ENCODE measurements around the gene CDH13. TPM values are rescaled to one million over a fixed set of nuclear protein-coding genes. Genes with fewer than 3 reads are reported as not detected.
A peak's percentile ranks its signal among the peaks of the same experiment; 100 is the strongest.

The CDH13 gene
- total RNA-seq = not detected

DNA sequence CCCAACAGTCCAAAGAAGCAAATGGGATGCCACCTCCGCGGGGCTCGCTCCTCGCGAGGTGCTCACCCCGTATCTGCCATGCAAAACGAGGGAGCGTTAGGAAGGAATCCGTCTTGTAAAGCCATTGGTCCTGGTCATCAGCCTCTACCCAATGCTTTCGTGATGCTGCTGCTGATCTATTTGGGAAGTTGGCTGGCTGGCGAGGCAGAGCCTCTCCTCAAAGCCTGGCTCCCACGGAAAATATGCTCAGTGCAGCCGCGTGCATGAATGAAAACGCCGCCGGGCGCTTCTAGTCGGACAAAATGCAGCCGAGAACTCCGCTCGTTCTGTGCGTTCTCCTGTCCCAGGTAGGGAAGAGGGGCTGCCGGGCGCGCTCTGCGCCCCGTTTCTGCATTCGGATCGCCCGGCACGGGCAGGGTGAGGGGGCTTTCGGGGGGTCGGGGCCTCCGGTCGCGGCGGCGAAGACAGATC is at the start of gene CDH13:
CDH13 (plus strand) TSS at position 179 of the 471 bp plus-strand sequence.
- DNase-seq = no peak
- Mint-ChIP-seq H3K9me3 (no peaks in the 10 kb centered on the region), H3K36me3 (ENCODE audit: insufficient read depth) (no peaks in the 10 kb centered on the region), H3K27me3 (ENCODE audit: low read depth) (peaks cover 62% of the 10 kb centered on the region), H3K4me3 (peak within 1 kb of the TSS; percentile 25), H3K4me1 (ENCODE audit: low read depth) (peaks cover 4% of the 10 kb centered on the region)
- ATAC-seq = peak in 1 of 2 donors; percentile 21

DNA sequence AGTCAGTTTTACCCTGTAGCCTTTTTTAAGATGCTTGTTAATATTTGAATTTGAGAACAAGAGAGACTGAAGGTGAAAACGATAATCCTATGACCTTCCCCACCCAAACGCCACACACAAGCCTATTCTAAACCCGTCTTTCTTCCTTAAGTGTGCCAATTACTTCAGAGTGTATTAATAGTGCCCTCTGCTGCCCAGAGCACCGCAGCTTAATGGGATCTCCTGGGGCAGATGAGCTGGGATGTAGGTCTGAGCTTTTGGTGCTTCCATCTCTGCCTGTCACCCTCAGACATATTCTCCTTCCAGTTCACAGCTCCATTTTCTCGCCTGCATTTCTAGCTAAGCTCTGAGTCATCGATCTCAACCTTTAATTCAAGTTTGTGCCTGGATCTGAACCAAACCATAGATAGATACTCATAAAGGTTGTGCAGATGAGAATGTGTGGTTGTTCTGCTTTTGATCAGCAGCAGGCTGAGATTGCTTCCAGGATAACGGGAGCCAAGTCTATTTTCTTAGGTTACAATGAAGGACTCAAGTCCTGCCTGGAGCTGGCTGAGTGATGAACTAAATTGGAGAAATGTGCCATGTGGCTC is 46.4 kb upstream of the CDH13 start:
- no peak for ATAC-seq
- H3K4me1 Mint-ChIP-seq (ENCODE audit: low read depth) = no peaks in the 10 kb centered on the region
- H3K4me3 Mint-ChIP-seq = no peak overlapping the region
- no peaks in the 10 kb centered on the region for H3K27me3 Mint-ChIP-seq (ENCODE audit: low read depth)
- H3K9me3 Mint-ChIP-seq = no peaks in the 10 kb centered on the region
- DNase-seq = no peak
- no peaks in the 10 kb centered on the region for H3K36me3 Mint-ChIP-seq (ENCODE audit: insufficient read depth)

DNA sequence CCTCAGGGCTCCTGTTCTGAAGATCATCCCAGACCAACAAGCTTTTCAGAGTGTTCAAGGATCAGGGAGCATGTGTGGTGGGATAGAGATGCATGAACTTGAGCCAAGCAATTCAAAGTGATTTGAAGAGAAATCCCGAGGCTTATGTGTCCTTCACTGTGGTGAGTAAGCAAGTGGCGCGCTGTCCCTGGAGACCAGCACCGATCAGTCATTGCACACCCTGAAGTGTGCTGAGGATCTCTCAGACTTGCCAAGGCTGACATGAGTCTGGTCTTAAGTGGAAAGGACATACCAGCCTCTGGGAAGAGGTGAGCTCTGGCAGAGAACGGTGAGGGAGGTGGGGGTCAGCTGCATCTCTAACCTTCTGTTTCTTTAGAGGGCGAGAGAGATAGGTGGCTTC is 43.8 kb upstream of the CDH13 start:
- Mint-ChIP-seq H3K36me3 (ENCODE audit: insufficient read depth) (no peaks in the 10 kb centered on the region), H3K4me3 (no peak overlapping the region), H3K27me3 (ENCODE audit: low read depth) (no peaks in the 10 kb centered on the region), H3K9me3 (no peaks in the 10 kb centered on the region), H3K4me1 (ENCODE audit: low read depth) (no peaks in the 10 kb centered on the region)
- no peak for DNase-seq
- ATAC-seq = no peak

DNA sequence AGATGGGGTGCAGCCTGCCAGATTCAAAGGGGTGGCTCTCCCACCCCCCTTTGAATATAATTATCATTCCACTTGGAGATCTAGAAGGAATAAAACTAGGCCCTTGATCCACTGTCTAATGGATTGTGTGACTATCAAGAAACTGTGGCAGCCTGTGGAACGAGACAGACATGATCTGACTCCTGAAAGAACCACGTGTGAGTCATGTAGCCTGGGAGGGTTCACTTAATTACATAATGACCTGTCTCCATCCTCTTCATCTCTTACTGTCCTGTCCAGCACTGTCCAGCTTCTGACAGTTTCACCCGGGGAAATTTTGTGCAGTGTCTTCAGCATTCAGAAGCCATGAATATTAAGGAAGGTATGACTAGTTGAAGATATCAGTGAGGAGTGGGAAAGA is 43.3 kb upstream of the CDH13 start:
- Mint-ChIP-seq H3K4me3 (no peak overlapping the region), H3K27me3 (ENCODE audit: low read depth) (no peaks in the 10 kb centered on the region), H3K4me1 (ENCODE audit: low read depth) (no peaks in the 10 kb centered on the region), H3K36me3 (ENCODE audit: insufficient read depth) (no peaks in the 10 kb centered on the region), H3K9me3 (no peaks in the 10 kb centered on the region)
- no peak for ATAC-seq
- DNase-seq = no peak

DNA sequence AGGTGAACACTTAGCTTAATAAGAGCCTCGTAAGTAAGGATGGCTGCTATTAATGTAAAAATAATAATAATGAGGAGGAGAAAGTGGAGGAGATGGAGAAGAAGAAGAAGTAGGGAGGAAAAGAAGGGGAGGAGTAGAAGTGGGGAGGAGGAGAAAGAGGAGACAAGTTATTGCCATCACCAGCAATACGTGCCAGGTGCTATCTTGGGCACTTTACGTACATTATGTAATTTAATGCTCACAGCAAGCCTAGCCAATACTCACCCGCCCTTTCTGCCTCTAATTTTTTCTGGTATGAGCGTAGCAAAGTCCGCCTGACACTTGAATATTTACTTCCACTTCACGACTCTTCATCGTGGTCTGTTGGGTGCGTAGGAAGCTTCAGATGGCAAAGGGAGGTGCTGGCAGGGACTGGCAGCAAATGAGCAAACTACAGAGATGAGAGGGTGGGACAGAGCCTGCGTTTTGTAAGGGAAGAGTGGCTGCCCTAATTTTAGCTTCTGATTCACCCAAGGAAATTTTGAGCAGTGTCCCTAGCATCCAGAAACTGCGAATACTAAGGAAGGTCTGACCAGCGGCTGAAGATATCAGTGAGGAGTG is 42.1 kb upstream of the CDH13 start:
- no peak overlapping the region for H3K4me3 Mint-ChIP-seq
- no peak for ATAC-seq
- no peak for DNase-seq
- H3K4me1 Mint-ChIP-seq (ENCODE audit: low read depth) = no peaks in the 10 kb centered on the region
- no peaks in the 10 kb centered on the region for H3K36me3 Mint-ChIP-seq (ENCODE audit: insufficient read depth)
- no peaks in the 10 kb centered on the region for H3K27me3 Mint-ChIP-seq (ENCODE audit: low read depth)
- H3K9me3 Mint-ChIP-seq = no peaks in the 10 kb centered on the region

DNA sequence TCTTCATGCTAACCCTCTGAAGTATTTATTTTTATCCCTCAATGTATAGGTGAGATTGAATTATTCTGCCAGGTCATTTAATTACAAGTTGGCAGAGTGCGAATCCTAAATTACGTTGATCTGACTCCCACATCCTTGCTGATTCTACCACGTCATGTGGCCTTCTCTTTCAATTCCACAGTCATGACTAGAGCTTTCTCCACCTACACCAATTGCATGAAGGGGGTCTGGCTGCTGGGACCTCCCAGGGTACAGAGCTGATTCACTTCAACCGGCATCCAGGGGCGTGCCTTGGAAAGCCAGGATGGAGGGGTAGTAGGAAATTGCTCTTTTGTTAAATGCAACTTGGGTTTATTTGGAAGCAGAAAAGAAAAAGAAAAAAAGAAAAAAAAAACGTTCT is 41.1 kb upstream of the CDH13 start:
- ATAC-seq = no peak
- Mint-ChIP-seq H3K4me3 (no peak overlapping the region), H3K36me3 (ENCODE audit: insufficient read depth) (no peaks in the 10 kb centered on the region), H3K27me3 (ENCODE audit: low read depth) (no peaks in the 10 kb centered on the region), H3K4me1 (ENCODE audit: low read depth) (no peaks in the 10 kb centered on the region), H3K9me3 (no peaks in the 10 kb centered on the region)
- DNase-seq = no peak

DNA sequence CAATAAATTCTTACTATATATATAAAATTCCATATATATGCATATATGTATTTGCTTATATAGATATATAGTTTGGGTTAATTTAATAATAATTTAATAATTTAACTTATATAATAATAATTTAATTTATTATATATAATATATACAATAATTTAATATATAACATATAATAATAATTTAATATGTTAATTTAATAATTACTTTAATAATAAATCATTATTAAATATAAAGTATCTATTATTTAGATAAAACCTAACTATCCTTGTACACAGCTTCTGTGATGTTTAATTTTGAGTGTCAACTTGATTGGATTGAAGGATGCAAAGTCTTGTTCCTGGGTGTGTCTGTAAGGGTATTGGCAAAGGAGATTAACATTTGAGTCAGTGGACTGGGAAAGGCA is 40.6 kb upstream of the CDH13 start:
- no peaks in the 10 kb centered on the region for H3K27me3 Mint-ChIP-seq (ENCODE audit: low read depth)
- no peak for ATAC-seq

DNA sequence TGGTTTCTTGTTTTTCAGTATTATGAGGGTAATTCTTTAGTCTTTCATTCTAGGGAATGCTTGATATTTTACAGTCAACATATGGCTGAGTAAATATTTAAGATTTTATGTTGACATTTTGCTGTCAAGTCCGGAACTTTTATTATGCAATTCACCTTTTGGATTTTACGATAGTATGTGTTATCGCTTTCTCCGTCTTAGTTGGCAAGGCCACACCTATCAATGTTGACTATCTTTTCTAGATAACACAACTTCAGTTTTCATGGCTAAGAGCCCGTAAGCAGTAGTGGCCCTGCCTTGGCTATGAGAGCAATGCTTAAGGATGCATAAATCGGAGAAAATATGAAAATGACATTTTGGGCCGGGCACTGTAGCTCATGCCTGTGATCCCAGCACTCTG is 39.5 kb upstream of the CDH13 start:
- no peaks in the 10 kb centered on the region for H3K27me3 Mint-ChIP-seq (ENCODE audit: low read depth)
- H3K4me3 Mint-ChIP-seq = no peak overlapping the region
- ATAC-seq (no peak), DNase-seq (no peak)
- no peaks in the 10 kb centered on the region for H3K36me3 Mint-ChIP-seq (ENCODE audit: insufficient read depth)
- H3K9me3 Mint-ChIP-seq = no peaks in the 10 kb centered on the region
- H3K4me1 Mint-ChIP-seq (ENCODE audit: low read depth) = no peaks in the 10 kb centered on the region

More for the DNA sequence above, 40.6 kb upstream of the CDH13 start:
- H3K9me3 Mint-ChIP-seq = no peaks in the 10 kb centered on the region
- no peaks in the 10 kb centered on the region for H3K36me3 Mint-ChIP-seq (ENCODE audit: insufficient read depth)
- DNase-seq = no peak
- H3K4me1 Mint-ChIP-seq (ENCODE audit: low read depth) = no peaks in the 10 kb centered on the region
- H3K4me3 Mint-ChIP-seq = no peak overlapping the region

DNA sequence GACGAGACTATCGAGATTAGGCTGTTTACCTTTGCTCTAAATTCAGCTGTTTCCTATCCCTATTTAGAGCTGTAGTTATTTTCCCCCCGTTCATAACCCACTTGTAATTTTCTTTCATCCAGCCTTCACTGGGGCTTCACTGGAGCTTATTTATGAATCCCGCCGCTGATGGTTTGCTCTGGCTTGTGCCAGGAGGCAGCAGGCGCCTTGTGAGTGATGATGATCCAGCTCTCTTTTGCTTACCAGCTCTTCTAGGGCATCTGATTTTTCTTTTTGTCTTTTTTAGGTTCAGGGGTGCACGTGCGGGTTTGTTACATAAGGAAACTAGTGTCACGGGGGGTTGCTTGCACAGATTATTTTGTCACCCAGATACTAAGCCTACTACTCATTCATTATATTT is 37.4 kb upstream of the CDH13 start:
- peaks cover 2% of the 10 kb centered on the region for H3K27me3 Mint-ChIP-seq (ENCODE audit: low read depth)

DNA sequence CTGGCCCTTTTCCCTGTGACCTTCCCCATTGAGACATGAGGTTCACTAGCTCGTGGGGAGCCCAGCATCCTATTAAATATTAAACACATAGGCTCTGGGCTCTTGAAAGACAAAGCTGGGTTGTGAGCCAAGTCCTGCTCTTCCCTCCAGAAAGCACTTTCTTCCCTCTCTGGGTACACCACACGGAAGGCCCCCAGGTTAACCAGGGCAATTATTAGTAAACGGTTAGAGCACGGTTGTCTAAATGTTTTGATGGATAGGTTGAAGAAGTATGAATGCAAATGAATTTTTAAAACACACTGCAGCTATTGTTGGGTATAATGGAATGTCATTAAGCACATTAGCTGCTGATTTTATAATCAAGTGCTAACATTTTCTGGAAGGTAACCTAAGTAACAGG is 32.7 kb upstream of the CDH13 start:
- no peak for ATAC-seq
- Mint-ChIP-seq H3K4me1 (ENCODE audit: low read depth) (no peaks in the 10 kb centered on the region), H3K36me3 (ENCODE audit: insufficient read depth) (no peaks in the 10 kb centered on the region), H3K27me3 (ENCODE audit: low read depth) (peaks cover 9% of the 10 kb centered on the region), H3K9me3 (peaks cover 5% of the 10 kb centered on the region), H3K4me3 (no peak overlapping the region)
- no peak for DNase-seq

More for the DNA sequence above, 37.4 kb upstream of the CDH13 start:
- DNase-seq = no peak
- Mint-ChIP-seq H3K4me1 (ENCODE audit: low read depth) (no peaks in the 10 kb centered on the region), H3K9me3 (no peaks in the 10 kb centered on the region), H3K4me3 (no peak overlapping the region), H3K36me3 (ENCODE audit: insufficient read depth) (no peaks in the 10 kb centered on the region)
- ATAC-seq = no peak

DNA sequence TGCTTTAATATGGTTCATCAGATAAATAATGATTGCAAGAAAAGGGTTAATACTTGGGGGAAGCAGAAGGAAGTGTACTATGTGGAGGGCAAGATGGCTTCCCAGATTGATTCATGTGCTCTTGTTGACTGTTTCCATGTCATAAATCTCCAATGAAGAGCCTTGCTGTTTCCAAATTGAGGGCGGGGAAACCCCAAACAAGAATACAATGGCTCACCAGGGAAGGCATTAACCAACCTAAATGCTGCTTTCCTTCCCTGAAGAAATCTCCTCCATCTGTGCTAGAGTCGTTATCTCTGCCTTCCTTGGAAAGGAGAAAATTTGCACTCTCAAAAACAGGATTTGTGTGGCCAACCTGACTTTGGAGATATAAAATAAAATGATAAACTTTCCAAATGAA is 28.0 kb upstream of the CDH13 start:
- DNase-seq (no peak), ATAC-seq (no peak)
- H3K4me3 Mint-ChIP-seq = no peak overlapping the region
- no peaks in the 10 kb centered on the region for H3K36me3 Mint-ChIP-seq (ENCODE audit: insufficient read depth)
- peaks cover 10% of the 10 kb centered on the region for H3K27me3 Mint-ChIP-seq (ENCODE audit: low read depth)
- no peaks in the 10 kb centered on the region for H3K4me1 Mint-ChIP-seq (ENCODE audit: low read depth)
- peaks cover 9% of the 10 kb centered on the region for H3K9me3 Mint-ChIP-seq

DNA sequence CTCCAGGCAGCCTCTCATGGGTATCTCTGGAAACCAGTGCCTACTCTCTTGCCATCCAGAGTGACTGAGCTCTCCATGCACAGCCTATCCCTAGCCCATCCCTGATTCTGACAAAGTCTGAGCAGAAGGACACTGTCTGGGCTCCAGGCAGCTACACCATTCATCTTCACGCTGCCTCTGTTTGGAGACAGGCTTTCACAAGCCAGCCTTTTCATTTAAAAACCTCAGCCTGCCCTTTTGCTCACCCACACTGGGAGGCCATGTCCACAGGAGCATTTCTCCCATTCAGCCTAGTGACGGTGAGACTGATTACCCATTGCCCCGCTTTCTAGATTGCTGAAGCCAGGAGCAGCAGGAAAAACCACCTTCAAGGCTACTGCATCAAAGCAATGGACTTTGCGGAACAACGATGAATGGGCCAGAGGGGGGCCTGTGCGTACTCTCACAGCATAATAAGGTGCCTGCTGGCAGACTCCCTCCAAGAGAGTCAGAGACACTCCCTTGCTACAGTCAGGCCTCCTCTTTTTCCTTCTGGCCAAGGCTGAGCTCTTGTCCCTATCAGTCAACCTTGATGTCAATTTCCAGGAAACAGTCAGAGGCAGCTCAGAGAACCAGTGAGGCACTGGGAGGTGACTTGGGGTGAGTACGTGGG is 24.7 kb upstream of the CDH13 start:
- DNase-seq = no peak
- no peaks in the 10 kb centered on the region for H3K4me1 Mint-ChIP-seq (ENCODE audit: low read depth)
- ATAC-seq = no peak
- H3K4me3 Mint-ChIP-seq = no peak overlapping the region
- no peaks in the 10 kb centered on the region for H3K36me3 Mint-ChIP-seq (ENCODE audit: insufficient read depth)
- H3K27me3 Mint-ChIP-seq (ENCODE audit: low read depth) = peaks cover 6% of the 10 kb centered on the region
- H3K9me3 Mint-ChIP-seq = peaks cover 6% of the 10 kb centered on the region

DNA sequence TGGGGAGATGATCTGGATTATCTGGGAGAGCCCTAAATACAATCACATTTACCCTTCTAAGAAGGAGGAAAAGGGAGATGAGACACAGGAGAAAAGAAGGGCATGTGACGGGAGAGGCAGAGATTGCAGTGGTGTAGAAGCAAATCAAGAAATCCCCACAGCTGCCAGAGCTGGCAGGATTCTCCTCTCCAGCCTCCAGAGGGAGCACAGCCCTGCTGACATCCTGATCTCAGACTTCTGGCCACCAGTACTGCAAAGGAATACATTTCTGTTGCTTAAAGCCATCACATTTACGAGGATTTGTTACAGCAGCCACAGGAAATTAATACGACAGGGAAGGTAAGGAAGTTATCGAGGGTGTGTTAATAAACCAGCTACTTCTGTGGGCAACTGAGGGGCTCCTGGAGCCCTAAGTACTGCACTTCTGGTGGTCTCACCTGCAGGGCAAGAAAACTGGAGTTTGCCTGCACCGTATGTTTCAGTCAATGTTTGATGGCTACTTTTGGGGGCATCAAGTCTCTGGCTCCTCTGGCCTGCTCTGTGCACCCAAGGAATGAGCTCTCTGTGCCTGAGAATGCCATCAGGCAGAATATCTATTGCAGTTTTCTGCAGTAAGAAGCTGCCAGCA is 22.9 kb upstream of the CDH13 start:
- Mint-ChIP-seq H3K4me3 (no peak overlapping the region), H3K36me3 (ENCODE audit: insufficient read depth) (no peaks in the 10 kb centered on the region), H3K9me3 (peaks cover 4% of the 10 kb centered on the region), H3K27me3 (ENCODE audit: low read depth) (peaks cover 4% of the 10 kb centered on the region), H3K4me1 (ENCODE audit: low read depth) (no peaks in the 10 kb centered on the region)
- no peak for ATAC-seq
- no peak for DNase-seq

DNA sequence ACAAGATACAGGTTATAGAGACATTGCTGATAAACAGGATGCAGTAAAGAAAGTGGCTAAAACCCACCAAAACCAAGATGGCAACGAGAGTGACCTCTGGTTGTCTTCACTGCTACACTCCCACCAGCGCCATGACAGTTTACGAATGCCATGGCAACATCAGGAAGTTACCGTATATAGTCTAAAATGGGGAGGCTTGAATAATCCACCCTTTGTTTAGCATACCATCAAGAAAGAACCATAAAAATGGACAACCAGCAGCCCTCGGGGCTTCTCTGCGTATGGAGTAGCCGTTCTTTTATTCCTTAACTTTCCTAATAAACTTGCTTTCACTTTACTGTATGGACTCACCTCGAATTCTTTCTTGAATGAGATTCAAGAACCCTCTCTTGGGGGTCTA is 21.7 kb upstream of the CDH13 start:
- Mint-ChIP-seq H3K4me3 (no peak overlapping the region), H3K9me3 (peaks cover 4% of the 10 kb centered on the region), H3K36me3 (ENCODE audit: insufficient read depth) (no peaks in the 10 kb centered on the region), H3K4me1 (ENCODE audit: low read depth) (no peaks in the 10 kb centered on the region), H3K27me3 (ENCODE audit: low read depth) (peaks cover 4% of the 10 kb centered on the region)
- no peak for ATAC-seq
- DNase-seq = no peak

Measured in activated T-cell treated with anti-CD3 and anti-CD28 coated beads, Interleukin-2, amount 50 U/mL, for 4 hours (primary cell).